SJCRH30 (cell line): ENCODE data around the gene CCDC174. TPM values are rescaled to one million over a fixed set of nuclear protein-coding genes. Genes with fewer than 3 reads are reported as not detected.

Experiments
- DNase-seq, 2 experiments: peaks; one replicate each; pipeline ENCODE4 v3.0.0-alpha.2; 2015 to 2020
- H3K27ac ChIP-seq: fragments of 250-450 bp; sonication (Bioruptor Pico); 2 replicates; pipeline ENCODE4 v1.5.1; 2020; ENCODE audit warnings: mild to moderate bottlenecking, moderate library complexity
- H3K27me3 ChIP-seq: fragments of 250-450 bp; sonication (Bioruptor Pico); 2 replicates; pipeline ENCODE4 v1.5.1; 2020; ENCODE audit warnings: mild to moderate bottlenecking, moderate library complexity
- H3K36me3 ChIP-seq: fragments of 250-450 bp; sonication (Bioruptor Pico); 2 replicates; pipeline ENCODE4 v1.5.1; 2020; ENCODE audit warnings: mild to moderate bottlenecking, moderate library complexity
- H3K4me1 ChIP-seq: fragments of 250-450 bp; sonication (Bioruptor Pico); 2 replicates; pipeline ENCODE4 v1.5.1; 2020; ENCODE audit warnings: mild to moderate bottlenecking, moderate library complexity
- H3K4me3 ChIP-seq: fragments of 250-450 bp; sonication (Bioruptor Pico); 2 replicates; pipeline ENCODE4 v1.5.1; 2020; ENCODE audit warnings: mild to moderate bottlenecking, moderate library complexity
- H3K9me3 ChIP-seq: fragments of 250-450 bp; sonication (Bioruptor Pico); replicated peaks from 2 replicates; pipeline ENCODE4 v1.5.1; 2020; ENCODE audit warnings: mild to moderate bottlenecking, moderate library complexity
- total RNA-seq: library from RNA; depleted of rRNA; stranded (reverse); fragments of >200 nt; shearing (Covaris generic); gene quantifications from 2 replicates; pipeline ENCODE4 v1.2.3, GENCODE V29; 2014

CCDC174 gene
- total RNA-seq, 1 experiment from 2014 or later: 16.6 TPM

DNA sequence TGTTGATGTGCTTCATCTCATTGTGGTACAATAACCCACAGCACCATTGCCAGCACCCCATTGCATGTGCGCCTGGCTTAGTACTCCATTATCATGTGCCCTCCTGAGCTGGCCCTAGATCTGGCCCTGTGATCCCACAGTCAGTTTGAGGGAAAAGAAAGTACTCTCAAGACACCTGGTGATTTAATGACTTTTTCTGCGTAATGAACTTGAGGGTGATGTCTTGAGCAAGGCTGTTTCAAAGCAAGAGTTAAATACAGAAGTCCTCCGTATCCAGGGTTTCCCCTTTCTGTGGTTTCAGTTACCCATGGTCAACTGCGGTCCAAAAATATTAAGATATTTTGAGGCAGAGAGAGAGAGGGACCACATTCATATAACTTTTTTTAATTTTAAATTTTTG lies 39.7 kb downstream of the CCDC174 start:
- peaks cover 3% of the 10 kb centered on the region; the same call in 1 of the 2 replicates for H3K27me3 ChIP-seq
- no peak overlapping the region for H3K27ac ChIP-seq
- H3K4me3 ChIP-seq: no peak overlapping the region
- no peak for DNase-seq
- H3K9me3 ChIP-seq: no peaks in the 10 kb centered on the region
- no peaks in the 10 kb centered on the region for H3K36me3 ChIP-seq
- H3K4me1 ChIP-seq: no peaks in the 10 kb centered on the region

DNA sequence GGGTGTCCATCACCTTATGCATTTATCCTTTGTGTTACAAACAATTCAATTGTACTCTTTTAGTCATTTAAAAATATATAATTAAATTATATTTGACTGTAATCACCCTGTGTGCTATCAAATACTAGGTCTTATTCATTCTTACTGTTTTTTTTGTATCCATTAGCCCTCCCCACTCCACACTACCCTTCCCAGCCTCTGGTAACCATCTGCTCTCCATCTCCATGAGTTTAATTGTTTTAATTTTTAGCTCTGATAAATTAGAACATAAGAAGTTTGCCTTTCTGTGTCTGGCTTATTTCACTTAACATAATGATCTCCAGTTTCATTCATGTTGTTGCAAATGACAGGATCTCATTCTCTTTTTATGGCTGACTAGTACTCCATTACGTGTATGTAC lies 40.2 kb downstream of the CCDC174 start:
- no peak overlapping the region for H3K4me3 ChIP-seq
- H3K9me3 ChIP-seq: no peaks in the 10 kb centered on the region
- no peak for DNase-seq
- no peaks in the 10 kb centered on the region for H3K27me3 ChIP-seq
- no peak overlapping the region for H3K27ac ChIP-seq
- H3K4me1 ChIP-seq: no peaks in the 10 kb centered on the region
- H3K36me3 ChIP-seq: no peaks in the 10 kb centered on the region

GRCh38 chr3:14698601-14699244 lies 47.2 kb downstream of the CCDC174 start:
- H3K36me3 ChIP-seq: no peaks in the 10 kb centered on the region
- H3K4me3 ChIP-seq: no peak overlapping the region
- H3K27ac ChIP-seq: no peak overlapping the region
- H3K9me3 ChIP-seq: no peaks in the 10 kb centered on the region
- H3K27me3 ChIP-seq: peaks cover 4% of the 10 kb centered on the region; the same call in 1 of the 2 replicates
- no peaks in the 10 kb centered on the region for H3K4me1 ChIP-seq
- no peak for DNase-seq

DNA sequence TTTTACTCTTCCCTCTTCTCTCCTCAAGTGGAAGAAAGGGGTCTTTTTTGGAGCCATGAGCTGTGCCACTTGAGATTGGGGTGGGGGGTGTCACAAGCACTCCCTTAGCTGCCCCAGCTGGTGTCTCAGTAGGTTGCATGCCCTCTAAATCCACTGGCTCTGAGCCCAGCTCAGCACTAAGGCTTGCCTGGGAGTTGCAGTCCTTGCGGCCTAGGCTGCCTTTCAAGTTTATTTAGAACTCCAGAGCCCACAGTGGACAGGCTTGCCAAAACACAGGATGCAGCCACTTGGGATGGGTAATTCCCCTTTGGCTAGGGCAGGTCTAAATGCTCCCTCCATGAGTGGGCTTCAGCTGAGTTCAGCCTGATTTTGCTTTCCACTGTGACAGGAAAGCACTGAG lies 48.1 kb downstream of the CCDC174 start:
- no peaks in the 10 kb centered on the region for H3K36me3 ChIP-seq

GRCh38 chr3:14700891-14701290 lies 49.3 kb downstream of the CCDC174 start:
- no peaks in the 10 kb centered on the region for H3K9me3 ChIP-seq
- no peaks in the 10 kb centered on the region for H3K36me3 ChIP-seq
- H3K27me3 ChIP-seq: peaks cover 4% of the 10 kb centered on the region; the same call in 1 of the 2 replicates
- DNase-seq: no peak
- H3K27ac ChIP-seq: no peak overlapping the region
- H3K4me3 ChIP-seq: no peak overlapping the region
- no peaks in the 10 kb centered on the region for H3K4me1 ChIP-seq

More for the DNA sequence above, 48.1 kb downstream of the CCDC174 start:
- H3K4me1 ChIP-seq: no peaks in the 10 kb centered on the region
- peaks cover 4% of the 10 kb centered on the region; the same call in 1 of the 2 replicates for H3K27me3 ChIP-seq
- no peak overlapping the region for H3K27ac ChIP-seq
- no peak for DNase-seq
- no peak overlapping the region for H3K4me3 ChIP-seq
- H3K9me3 ChIP-seq: no peaks in the 10 kb centered on the region

DNA sequence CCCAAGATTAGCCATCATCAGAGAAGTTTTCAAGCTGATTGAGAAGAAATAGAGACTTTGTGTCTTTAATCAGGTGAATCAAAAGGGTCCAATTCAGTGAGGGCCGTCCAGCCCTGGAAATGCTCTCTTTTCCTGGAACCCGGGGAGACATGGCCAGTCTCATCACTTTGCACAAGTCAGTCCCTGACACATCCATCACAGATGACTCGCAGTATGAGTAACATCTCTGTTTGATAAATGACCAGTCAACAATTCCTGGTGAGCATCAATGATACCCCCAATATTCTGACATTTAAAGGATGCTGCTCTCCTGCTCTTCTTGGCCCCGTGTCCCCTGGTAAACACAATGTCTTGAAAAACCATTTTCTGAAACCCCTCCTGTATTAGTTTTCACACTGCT lies 50.1 kb downstream of the CCDC174 start:
- H3K27ac ChIP-seq: no peak overlapping the region
- no peaks in the 10 kb centered on the region for H3K9me3 ChIP-seq
- H3K27me3 ChIP-seq: peaks cover 4% of the 10 kb centered on the region; the same call in 1 of the 2 replicates
- no peak for DNase-seq
- no peaks in the 10 kb centered on the region for H3K36me3 ChIP-seq
- no peaks in the 10 kb centered on the region for H3K4me1 ChIP-seq
- H3K4me3 ChIP-seq: no peak overlapping the region

DNA sequence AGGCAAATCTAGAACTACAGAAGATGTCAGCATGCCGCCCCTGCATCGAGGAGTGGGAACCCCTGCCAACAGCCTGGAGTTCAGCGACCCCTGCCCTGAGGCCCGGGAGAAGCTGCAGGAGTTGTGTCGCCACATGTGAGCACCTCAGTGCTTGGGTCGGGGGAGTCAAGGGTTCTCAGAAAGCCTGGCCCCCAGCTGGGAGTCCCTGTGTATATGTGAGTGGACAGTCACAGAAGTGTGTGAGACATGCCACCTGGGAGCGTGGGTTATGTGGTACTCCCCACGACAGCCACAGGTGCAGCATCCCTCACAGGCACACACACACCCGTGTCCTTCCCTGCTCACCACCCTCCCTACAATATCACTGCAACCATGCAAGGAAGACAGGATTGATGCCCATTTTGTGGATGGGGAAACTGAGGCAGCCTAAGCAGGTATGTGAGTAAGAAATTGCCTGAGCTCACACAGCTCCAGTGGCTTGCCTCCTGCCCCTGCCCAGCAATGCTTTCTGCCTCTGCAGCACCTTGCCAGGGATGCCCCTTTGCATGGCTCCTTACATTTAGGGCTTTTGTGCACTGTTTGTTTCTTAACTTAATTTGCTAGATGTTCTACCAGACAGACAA lies 51.7 kb downstream of the CCDC174 start:
- H3K27ac ChIP-seq: no peak overlapping the region
- H3K4me1 ChIP-seq: no peaks in the 10 kb centered on the region
- H3K36me3 ChIP-seq: no peaks in the 10 kb centered on the region
- H3K4me3 ChIP-seq: no peak overlapping the region
- no peaks in the 10 kb centered on the region for H3K9me3 ChIP-seq
- H3K27me3 ChIP-seq: peaks cover 4% of the 10 kb centered on the region; the same call in 1 of the 2 replicates
- no peak for DNase-seq

DNA sequence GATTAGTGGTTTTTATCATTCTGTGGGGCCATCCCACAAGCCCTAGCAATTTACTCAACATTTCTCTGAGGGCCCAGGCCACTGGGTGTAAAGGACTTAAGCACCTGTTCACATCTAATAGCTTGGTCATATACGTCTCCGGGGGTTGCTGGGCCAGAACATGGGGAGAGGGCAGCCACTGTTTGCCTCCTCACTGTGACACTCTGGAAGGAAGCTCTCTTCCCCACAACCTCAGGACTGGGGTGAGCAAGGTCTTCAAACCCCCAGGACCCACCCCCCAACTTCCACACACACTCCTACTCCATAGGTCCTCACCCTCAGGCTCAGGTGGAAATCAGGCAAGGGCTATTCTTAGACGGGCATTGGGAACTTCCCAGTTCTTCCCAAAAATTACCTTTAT lies 52.2 kb downstream of the CCDC174 start:
- no peak overlapping the region for H3K27ac ChIP-seq
- no peaks in the 10 kb centered on the region for H3K36me3 ChIP-seq
- no peaks in the 10 kb centered on the region for H3K9me3 ChIP-seq
- no peak overlapping the region for H3K4me3 ChIP-seq
- H3K27me3 ChIP-seq: peaks cover 4% of the 10 kb centered on the region; the same call in 1 of the 2 replicates
- no peaks in the 10 kb centered on the region for H3K4me1 ChIP-seq
- DNase-seq: no peak

DNA sequence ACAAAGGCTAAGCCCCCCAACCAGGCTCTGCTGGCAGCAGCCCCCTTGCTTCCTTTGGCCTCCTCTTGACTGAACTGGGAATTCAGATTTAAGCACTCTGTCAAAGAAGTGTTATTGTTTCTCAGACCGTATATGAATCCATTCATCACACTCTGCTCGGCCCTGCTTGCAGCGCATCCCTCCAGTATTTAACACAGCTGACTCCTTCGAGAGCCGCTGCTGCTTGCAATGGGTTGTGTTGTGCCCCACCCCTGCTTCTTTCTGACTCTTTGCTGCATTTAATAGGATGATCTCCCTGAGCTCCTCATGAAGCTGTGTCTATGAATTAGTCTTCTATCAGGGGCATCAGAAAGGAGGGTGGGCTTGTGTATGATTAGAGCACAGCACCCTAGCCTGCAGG lies 54.5 kb downstream of the CCDC174 start:
- H3K4me1 ChIP-seq: no peaks in the 10 kb centered on the region
- no peaks in the 10 kb centered on the region for H3K36me3 ChIP-seq
- H3K9me3 ChIP-seq: 0 out of 2 replicates have a peak, but pooled peaks cover 4% of the 10 kb centered on the region
- no peak for DNase-seq
- H3K4me3 ChIP-seq: no peak overlapping the region
- no peak overlapping the region for H3K27ac ChIP-seq
- no peaks in the 10 kb centered on the region; the same call in none of the 2 replicates for H3K27me3 ChIP-seq

GRCh38 chr3:14716591-14716990 lies 65.0 kb downstream of the CCDC174 start:
- H3K4me1 ChIP-seq: no peaks in the 10 kb centered on the region
- peaks cover 5% of the 10 kb centered on the region; the same call in 1 of the 2 replicates for H3K27me3 ChIP-seq
- DNase-seq: no peak
- no peak overlapping the region for H3K27ac ChIP-seq
- H3K36me3 ChIP-seq: no peaks in the 10 kb centered on the region
- H3K9me3 ChIP-seq: no peaks in the 10 kb centered on the region
- H3K4me3 ChIP-seq: peak overlapping the region; percentile 47

GRCh38 chr3:14717307-14717706 lies 65.7 kb downstream of the CCDC174 start:
- H3K4me1 ChIP-seq: no peaks in the 10 kb centered on the region
- H3K4me3 ChIP-seq: no peak overlapping the region
- no peak overlapping the region for H3K27ac ChIP-seq
- no peaks in the 10 kb centered on the region for H3K36me3 ChIP-seq
- no peak for DNase-seq
- H3K27me3 ChIP-seq: peaks cover 2% of the 10 kb centered on the region; the same call in 1 of the 2 replicates
- H3K9me3 ChIP-seq: no peaks in the 10 kb centered on the region

DNA sequence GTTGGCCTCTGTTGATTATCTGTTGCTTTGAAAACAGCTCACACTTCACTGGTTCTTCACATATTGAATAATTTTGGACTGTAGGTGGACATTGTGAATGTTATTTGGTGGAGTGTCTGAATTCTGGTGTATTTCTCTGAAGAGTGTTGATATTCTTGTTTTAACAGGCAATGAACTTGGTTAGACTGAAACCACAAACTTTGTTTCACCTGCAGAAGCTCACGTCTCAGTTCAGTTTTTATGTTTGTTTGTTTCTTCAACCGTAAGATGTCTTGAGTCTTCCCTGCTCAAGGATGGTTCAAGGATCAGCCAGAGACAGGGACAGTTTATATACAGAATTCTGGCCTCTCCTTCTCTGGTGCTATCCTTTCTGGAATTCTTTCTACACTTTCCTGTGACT lies 67.0 kb downstream of the CCDC174 start:
- Histone ChIP-seq H3K27ac (no peak overlapping the region), H3K4me3 (no peak overlapping the region), H3K27me3 (no peaks in the 10 kb centered on the region), H3K9me3 (no peaks in the 10 kb centered on the region), H3K36me3 (no peaks in the 10 kb centered on the region), H3K4me1 (no peaks in the 10 kb centered on the region)
- no peak for DNase-seq

GRCh38 chr3:14719006-14719405 lies 67.4 kb downstream of the CCDC174 start:
- Histone ChIP-seq H3K27me3 (no peaks in the 10 kb centered on the region), H3K36me3 (no peaks in the 10 kb centered on the region), H3K9me3 (no peaks in the 10 kb centered on the region), H3K4me1 (no peaks in the 10 kb centered on the region), H3K27ac (no peak overlapping the region), H3K4me3 (no peak overlapping the region)
- DNase-seq: no peak

DNA sequence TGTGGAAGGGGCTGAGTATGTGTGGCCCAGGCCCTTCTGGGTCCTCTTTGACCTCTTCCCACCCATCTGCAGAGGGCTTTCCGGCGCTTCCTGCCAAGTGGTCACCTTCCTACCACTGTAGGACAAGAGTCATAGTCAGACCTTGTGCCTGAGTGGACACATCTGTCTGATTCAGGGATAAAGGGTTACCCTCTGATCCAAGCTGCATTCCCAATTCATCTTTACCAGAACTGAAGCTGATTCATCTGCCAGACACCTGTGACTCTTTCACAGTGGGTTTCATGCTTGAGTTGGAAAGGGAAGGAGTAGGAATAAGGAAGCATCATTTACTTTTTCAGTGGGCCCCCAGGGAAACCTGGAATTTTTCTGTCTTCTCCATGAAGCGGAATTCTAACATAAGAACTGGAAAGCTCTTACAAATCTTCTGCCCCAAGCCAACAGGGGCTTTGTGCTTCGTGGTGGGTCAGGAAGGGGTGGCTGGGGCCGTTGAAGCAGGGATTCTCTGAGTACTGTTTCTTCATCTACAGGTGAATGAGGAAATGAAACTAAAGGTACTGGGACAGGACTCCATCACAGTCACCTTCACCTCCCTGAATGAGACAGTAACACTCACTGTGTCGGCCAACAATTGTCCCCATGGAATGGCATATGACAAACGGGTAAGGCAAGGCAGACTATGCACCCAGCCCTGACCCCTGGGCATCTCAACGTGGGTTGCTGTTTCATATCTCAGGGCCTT lies 69.7 kb downstream of the CCDC174 start:
- Histone ChIP-seq H3K36me3 (no peaks in the 10 kb centered on the region), H3K27ac (no peak overlapping the region), H3K27me3 (no peaks in the 10 kb centered on the region), H3K4me3 (no peak overlapping the region), H3K9me3 (no peaks in the 10 kb centered on the region), H3K4me1 (no peaks in the 10 kb centered on the region)
- DNase-seq: no peak
